ENCODE results near the gene CAMK1D.

The CAMK1D gene

GRCh38 chr10:12758271-12758670, 408.9 kb downstream of the CAMK1D start:
- Histone ChIP-seq H3K27ac (ENCODE audit: low read depth, low read length) (no peak overlapping the region), H3K27me3 (ENCODE audit: insufficient read depth, low read length) (no peaks in the 10 kb centered on the region), H3K4me1 (ENCODE audit: control insufficient read depth, insufficient read depth, low read length, unreplicated experiment) (no peaks in the 10 kb centered on the region), H3K79me2 (ENCODE audit: control insufficient read depth, insufficient read depth, low read length, unreplicated experiment) (no peaks in the 10 kb centered on the region), H3K4me3 (ENCODE audit: low read depth, low read length) (no peak overlapping the region), H3K36me3 (ENCODE audit: insufficient read depth, low read length) (no peaks in the 10 kb centered on the region), H2AFZ (ENCODE audit: low read length, unreplicated experiment) (no peak overlapping the region)

- Histone ChIP-seq H3K27ac (ENCODE audit: low read depth, low read length) (no peak overlapping the region), H3K36me3 (ENCODE audit: insufficient read depth, low read length) (no peaks in the 10 kb centered on the region), H2AFZ (ENCODE audit: low read length, unreplicated experiment) (no peak overlapping the region), H3K4me3 (ENCODE audit: low read depth, low read length) (no peak overlapping the region), H3K27me3 (ENCODE audit: insufficient read depth, low read length) (no peaks in the 10 kb centered on the region), H3K4me1 (ENCODE audit: control insufficient read depth, insufficient read depth, low read length, unreplicated experiment) (peaks cover 7% of the 10 kb centered on the region), H3K79me2 (ENCODE audit: control insufficient read depth, insufficient read depth, low read length, unreplicated experiment) (no peaks in the 10 kb centered on the region)
Observed at GRCh38 chr10:12766223-12766622, 416.9 kb downstream of the CAMK1D start.

- peaks cover 7% of the 10 kb centered on the region for H3K4me1 ChIP-seq (ENCODE audit: control insufficient read depth, insufficient read depth, low read length, unreplicated experiment)
- H3K27ac ChIP-seq (ENCODE audit: low read depth, low read length): no peak overlapping the region
Observed at GRCh38 chr10:12768156-12769100, 419.1 kb downstream of the CAMK1D start.

GRCh38 chr10:12769323-12770044, 420.1 kb downstream of the CAMK1D start:
- no peaks in the 10 kb centered on the region for H3K79me2 ChIP-seq (ENCODE audit: control insufficient read depth, insufficient read depth, low read length, unreplicated experiment)
- H3K4me1 ChIP-seq (ENCODE audit: control insufficient read depth, insufficient read depth, low read length, unreplicated experiment): peaks cover 7% of the 10 kb centered on the region

More at GRCh38 chr10:12768156-12769100, 419.1 kb downstream of the CAMK1D start:
- Histone ChIP-seq H3K27me3 (ENCODE audit: insufficient read depth, low read length) (no peaks in the 10 kb centered on the region), H3K36me3 (ENCODE audit: insufficient read depth, low read length) (no peaks in the 10 kb centered on the region), H2AFZ (ENCODE audit: low read length, unreplicated experiment) (no peak overlapping the region), H3K4me3 (ENCODE audit: low read depth, low read length) (no peak overlapping the region), H3K79me2 (ENCODE audit: control insufficient read depth, insufficient read depth, low read length, unreplicated experiment) (no peaks in the 10 kb centered on the region)

GRCh38 chr10:12771981-12772760, 422.8 kb downstream of the CAMK1D start:
- Histone ChIP-seq H3K4me3 (ENCODE audit: low read depth, low read length) (no peak overlapping the region), H2AFZ (ENCODE audit: low read length, unreplicated experiment) (no peak overlapping the region), H3K27ac (ENCODE audit: low read depth, low read length) (no peak overlapping the region), H3K4me1 (ENCODE audit: control insufficient read depth, insufficient read depth, low read length, unreplicated experiment) (peaks cover 7% of the 10 kb centered on the region), H3K79me2 (ENCODE audit: control insufficient read depth, insufficient read depth, low read length, unreplicated experiment) (no peaks in the 10 kb centered on the region), H3K36me3 (ENCODE audit: insufficient read depth, low read length) (no peaks in the 10 kb centered on the region), H3K27me3 (ENCODE audit: insufficient read depth, low read length) (no peaks in the 10 kb centered on the region)

More at GRCh38 chr10:12769323-12770044, 420.1 kb downstream of the CAMK1D start:
- H3K4me3 ChIP-seq (ENCODE audit: low read depth, low read length): no peak overlapping the region
- H3K36me3 ChIP-seq (ENCODE audit: insufficient read depth, low read length): no peaks in the 10 kb centered on the region
- H2AFZ ChIP-seq (ENCODE audit: low read length, unreplicated experiment): no peak overlapping the region
- no peak overlapping the region for H3K27ac ChIP-seq (ENCODE audit: low read depth, low read length)
- H3K27me3 ChIP-seq (ENCODE audit: insufficient read depth, low read length): no peaks in the 10 kb centered on the region

GRCh38 chr10:12772797-12773587, 423.6 kb downstream of the CAMK1D start:
- Histone ChIP-seq H2AFZ (ENCODE audit: low read length, unreplicated experiment) (no peak overlapping the region), H3K27me3 (ENCODE audit: insufficient read depth, low read length) (no peaks in the 10 kb centered on the region), H3K36me3 (ENCODE audit: insufficient read depth, low read length) (no peaks in the 10 kb centered on the region), H3K27ac (ENCODE audit: low read depth, low read length) (no peak overlapping the region), H3K79me2 (ENCODE audit: control insufficient read depth, insufficient read depth, low read length, unreplicated experiment) (no peaks in the 10 kb centered on the region), H3K4me3 (ENCODE audit: low read depth, low read length) (no peak overlapping the region), H3K4me1 (ENCODE audit: control insufficient read depth, insufficient read depth, low read length, unreplicated experiment) (peaks cover 6% of the 10 kb centered on the region)

- no peaks in the 10 kb centered on the region for H3K36me3 ChIP-seq (ENCODE audit: insufficient read depth, low read length)
- no peaks in the 10 kb centered on the region for H3K79me2 ChIP-seq (ENCODE audit: control insufficient read depth, insufficient read depth, low read length, unreplicated experiment)
- H2AFZ ChIP-seq (ENCODE audit: low read length, unreplicated experiment): no peak overlapping the region
- H3K27ac ChIP-seq (ENCODE audit: low read depth, low read length): no peak overlapping the region
- no peaks in the 10 kb centered on the region for H3K4me1 ChIP-seq (ENCODE audit: control insufficient read depth, insufficient read depth, low read length, unreplicated experiment)
- no peak overlapping the region for H3K4me3 ChIP-seq (ENCODE audit: low read depth, low read length)
- no peaks in the 10 kb centered on the region for H3K27me3 ChIP-seq (ENCODE audit: insufficient read depth, low read length)
Observed at GRCh38 chr10:12774204-12774894, 425.0 kb downstream of the CAMK1D start.

- no peak overlapping the region for H3K27ac ChIP-seq (ENCODE audit: low read depth, low read length)
- H2AFZ ChIP-seq (ENCODE audit: low read length, unreplicated experiment): no peak overlapping the region
- no peaks in the 10 kb centered on the region for H3K4me1 ChIP-seq (ENCODE audit: control insufficient read depth, insufficient read depth, low read length, unreplicated experiment)
- H3K36me3 ChIP-seq (ENCODE audit: insufficient read depth, low read length): no peaks in the 10 kb centered on the region
- H3K27me3 ChIP-seq (ENCODE audit: insufficient read depth, low read length): no peaks in the 10 kb centered on the region
- H3K79me2 ChIP-seq (ENCODE audit: control insufficient read depth, insufficient read depth, low read length, unreplicated experiment): no peaks in the 10 kb centered on the region
- H3K4me3 ChIP-seq (ENCODE audit: low read depth, low read length): no peak overlapping the region
Observed at GRCh38 chr10:12777840-12778585, 428.7 kb downstream of the CAMK1D start.

Data from ACC112 (cell line).